Measurements from ENCODE around the gene ADAMTS17.

- TF ChIP-seq CTCF (IDR thresholded peaks at IDR 0.05; ENCODE audit: low read depth, low read length) (no peak), EZH2phosphoT487 (IDR thresholded peaks at IDR 0.05; ENCODE audit: low read depth) (no peak)
These were observed 325.1 kb downstream of the ADAMTS17 start for GRCh38 chr15:100016632-100017031.

Measured in OCI-LY3 (cell line).